HepG2 (cell line): Measurements from ENCODE around the gene ZNF559. TPM values are rescaled to one million over a fixed set of nuclear protein-coding genes. Genes with fewer than 3 reads are reported as not detected.

Source experiments
- ATAC-seq: fragments of 200-7000 bp; cut with Tn5 transposase; 3 replicates; pipeline ENCODE4 v1.9.1; 2020; ENCODE audit warnings: mild to moderate bottlenecking, moderate library complexity
- BruUV-seq: library from RNA; stranded (reverse); fragments of 400-500 nt; replicated peaks from 2 replicates; lab custom pipeline; 2021; lab: Mats Ljungman, UMichigan
- CTCF ChIA-PET: fragments of 300-600 bp; formaldehyde crosslinking; extraction: SDS; loops from one replicate; lab custom pipeline; 2021; ENCODE audit warnings: low total read pairs, inconsistent platforms, low intra/inter-chr PET ratio; lab: Yijun Ruan, JAX
- POLR2A ChIA-PET: fragments of 350-600 bp; sonication (Branson Sonifier 250); formaldehyde crosslinking; loops from one replicate; lab custom pipeline; 2020; ENCODE audit warnings: antibody characterized with exemption, inconsistent platforms; lab: Yijun Ruan, JAX
- DNase-seq: peaks from one replicate; pipeline ENCODE4 v3.0.0-alpha.2; 2015; ENCODE audit warnings: low spot score
- FAIRE-seq: peaks from 3 replicates; lab custom pipeline; 2011; peaks lifted over from hg19 to GRCh38; lab: Jason Lieb, UNC
- H2AFZ ChIP-seq: one replicate; pipeline ENCODE4 v1.6.1; 2011; ENCODE audit warnings: low read length, inconsistent platforms
- H3K27ac ChIP-seq: fragments of 300-600 bp; 3 replicates; pipeline ENCODE4 v1.8.0; 2011; ENCODE audit warnings: mixed run types, mild to moderate bottlenecking, mixed read lengths, low read length, inconsistent platforms; ENCODE audit not compliant: insufficient read depth; ENCODE audit errors: extremely low read length
- H3K27me3 ChIP-seq, 2 experiments: fragments of 200-600 bp in 1 of 2; 2 replicates in 1 of 2; 3 replicates in 1 of 2; pipeline versions ENCODE4 v1.6.0 to v1.8.0; 2011; ENCODE audit warnings: low read length in 2 of 2, mild to moderate bottlenecking in 2 of 2, moderate library complexity in 2 of 2, inconsistent platforms in 1 of 2; ENCODE audit not compliant: insufficient read depth in 2 of 2, control insufficient read depth in 1 of 2
- H3K36me3 ChIP-seq, 2 experiments: fragments of 200-600 bp in 1 of 2; replicated peaks in 1 of 2; 2 replicates in 1 of 2; 3 replicates in 1 of 2; pipeline versions ENCODE4 v1.5.1 to v1.8.0; 2011; ENCODE audit warnings: low read length in 2 of 2, inconsistent platforms in 1 of 2; ENCODE audit not compliant: insufficient read depth in 2 of 2, control insufficient read depth in 1 of 2
- H3K4me1 ChIP-seq: 2 replicates; pipeline ENCODE4 v1.5.1; 2012; ENCODE audit warnings: low read length, inconsistent platforms; ENCODE audit not compliant: insufficient read depth
- H3K4me2 ChIP-seq: 2 replicates; pipeline ENCODE4 v1.6.0; 2011; ENCODE audit warnings: low read depth, low read length, inconsistent platforms
- H3K4me3 ChIP-seq, 3 experiments: fragments of 200-600 bp in 1 of 3; sonication (generic), shearing (Covaris generic) in 1 of 3; replicated peaks in 1 of 3; 2 replicates each; pipeline ENCODE4 v1.5.1; 2011 to 2016; ENCODE audit warnings: low read length in 3 of 3, inconsistent platforms in 2 of 3, low read depth in 2 of 3, mild to moderate bottlenecking in 2 of 3, control low read depth in 1 of 3, mixed read lengths in 1 of 3; ENCODE audit not compliant: insufficient read depth in 1 of 3
- H3K79me2 ChIP-seq: one replicate; pipeline ENCODE4 v1.6.1; 2011; ENCODE audit warnings: low read length, inconsistent platforms; ENCODE audit not compliant: insufficient read depth
- H3K9ac ChIP-seq: 2 replicates; pipeline ENCODE4 v1.6.0; 2011; ENCODE audit warnings: mild to moderate bottlenecking, low read depth, low read length, inconsistent platforms; ENCODE audit not compliant: insufficient read depth
- H3K9me3 ChIP-seq: 2 replicates; pipeline ENCODE4 v1.5.1; 2012; ENCODE audit warnings: mild to moderate bottlenecking, low read length
- H4K20me1 ChIP-seq: 2 replicates; pipeline ENCODE4 v1.6.0; 2011; ENCODE audit warnings: inconsistent platforms, mild to moderate bottlenecking, low read length, moderate library complexity; ENCODE audit not compliant: insufficient read depth
- CCAR2 ChIP-seq: fragments of 200-400 bp; formaldehyde crosslinking; optimal IDR thresholded peaks from 2 replicates; pipeline ENCODE3; 2018; ENCODE audit warnings: low read depth, mild to moderate bottlenecking, low read length, moderate library complexity
- DNMT3B ChIP-seq: conservative IDR thresholded peaks from 2 replicates; pipeline ENCODE4 v1.6.1; 2016; ENCODE audit warnings: missing biosample characterization, control low read depth
- GZF1 ChIP-seq: sonication (generic); formaldehyde crosslinking; IDR thresholded peaks from 2 replicates; pipeline ENCODE4 v1.5.1; 2020; ENCODE audit warnings: mild to moderate bottlenecking, missing genetic modification reagents
- KLF16 ChIP-seq, 2 experiments: sonication (generic) in 1 of 2; formaldehyde crosslinking in 1 of 2; IDR thresholded peaks; 2 replicates each; pipeline versions ENCODE4 v1.6.1 to v1.8.0; 2016 to 2023; ENCODE audit warnings: missing genetic modification reagents in 2 of 2, missing compliant biosample characterization in 1 of 2
- MTA1 ChIP-seq: sonication (generic); formaldehyde crosslinking; IDR thresholded peaks from 2 replicates; pipeline ENCODE4 v1.4.0; 2020; ENCODE audit warnings: missing genetic modification reagents, mild to moderate bottlenecking, borderline replicate concordance
- PHF8 ChIP-seq: sonication (generic); formaldehyde crosslinking; IDR thresholded peaks from 2 replicates; pipeline ENCODE4 v1.5.0; 2020; ENCODE audit warnings: missing genetic modification reagents
- SNRNP70 ChIP-seq: fragments of 200-400 bp; formaldehyde crosslinking; IDR thresholded peaks from 2 replicates; pipeline ENCODE4 v1.6.1; 2017; ENCODE audit warnings: mild to moderate bottlenecking, low read depth, low read length, moderate library complexity
- WGBS: methylation state at CpG from one replicate; pipeline ENCODE4 v1.1.6; 2017; ENCODE audit warnings: low lambda C conversion rate; 5-methylcytosine and 5-hydroxymethylcytosine counted together
- in situ Hi-C: cut with HindIII; loops from 2 replicates; pipeline ENCODE4 v1.10.0; 2017; ENCODE audit warnings: low pct_unique_long_range_greater_than_20kb; ENCODE audit not compliant: extremely low pct_ligation_motif_present
- intact Hi-C: fragments of 100-400 bp; cut with micrococcal nuclease; formaldehyde crosslinking; loops from one replicate; pipeline ENCODE4 v1.10.0; 2022; ENCODE audit not compliant: unreplicated experiment
- polyA plus RNA-seq, 8 experiments: library from polyadenylated mRNA; depleted of rRNA in 3 of 8; stranded (reverse) in 7 of 8; unstranded in 1 of 8; fragments of >200 nt; fragmentation: Illumina TruSeq in 4 of 8; extraction: Trizol in 4 of 8; gene quantifications; 2 replicates each; pipeline versions ENCODE4 v1.2.1 to v1.2.3, GENCODE V29; 2011 to 2016; ENCODE audit warnings: low read depth in 4 of 8, missing spikeins in 1 of 8, mixed read lengths in 1 of 8; ENCODE audit not compliant: insufficient read depth in 1 of 8
- total RNA-seq, 5 experiments: library from RNA; depleted of rRNA; stranded (reverse); fragments of >200 nt; fragmentation: Illumina TruSeq; extraction: Trizol; gene quantifications; 2 replicates each; pipeline ENCODE4 v1.2.3, GENCODE V29; 2016; ENCODE audit warnings: low read depth in 1 of 5
- TF ChIP-seq, protein P1 (sequence below): sonication (generic); formaldehyde crosslinking; IDR thresholded peaks from 2 replicates; pipeline ENCODE4 v1.4.0; 2020; ENCODE audit warnings: missing genetic modification reagents; ENCODE audit errors: not compliant biosample characterization
- TF ChIP-seq, protein P2 (sequence below): sonication (generic); formaldehyde crosslinking; IDR thresholded peaks from 2 replicates; pipeline ENCODE4 v1.4.0; 2020; ENCODE audit warnings: missing genetic modification reagents

Gene ZNF559
- total and polyA plus RNA-seq, 2 of the 13 experiments (the other 11 are each of a cell fraction or from before 2014, with no cell fraction given): 6.3 to 9.8 TPM

- Histone ChIP-seq H4K20me1 (no peaks in the 10 kb centered on the region), H3K9ac (no peak overlapping the region), H3K9me3 (peaks cover 73% of the 10 kb centered on the region), H3K36me3 (no peaks in the 10 kb centered on the region), H2AFZ (no peak overlapping the region), H3K79me2 (no peaks in the 10 kb centered on the region), H3K27ac (no peak overlapping the region), H3K4me1 (peaks cover 13% of the 10 kb centered on the region), H3K27me3 (no peaks in the 10 kb centered on the region; a peak in 1 of 5 replicates), H3K4me2 (no peak overlapping the region), H3K4me3 (no peak overlapping the region)
- TF ChIP-seq PHF8 (no peak), SNRNP70 (no peak), DNMT3B (CRISPR knock-in tag) (no peak), MTA1 (no peak), GZF1 (CRISPR knock-in tag) (no peak), KLF16 (CRISPR knock-in tag; IDR thresholded peaks at IDR 0.05) (no peak), CCAR2 (no peak)
- TF ChIP-seq, protein P1, sequence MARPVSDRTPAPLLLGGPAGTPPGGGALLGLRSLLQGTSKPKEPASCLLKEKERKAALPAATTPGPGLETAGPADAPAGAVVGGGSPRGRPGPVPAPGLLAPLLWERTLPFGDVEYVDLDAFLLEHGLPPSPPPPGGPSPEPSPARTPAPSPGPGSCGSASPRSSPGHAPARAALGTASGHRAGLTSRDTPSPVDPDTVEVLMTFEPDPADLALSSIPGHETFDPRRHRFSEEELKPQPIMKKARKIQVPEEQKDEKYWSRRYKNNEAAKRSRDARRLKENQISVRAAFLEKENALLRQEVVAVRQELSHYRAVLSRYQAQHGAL (CRISPR knock-in tag): no peak
- TF ChIP-seq, protein P2, sequence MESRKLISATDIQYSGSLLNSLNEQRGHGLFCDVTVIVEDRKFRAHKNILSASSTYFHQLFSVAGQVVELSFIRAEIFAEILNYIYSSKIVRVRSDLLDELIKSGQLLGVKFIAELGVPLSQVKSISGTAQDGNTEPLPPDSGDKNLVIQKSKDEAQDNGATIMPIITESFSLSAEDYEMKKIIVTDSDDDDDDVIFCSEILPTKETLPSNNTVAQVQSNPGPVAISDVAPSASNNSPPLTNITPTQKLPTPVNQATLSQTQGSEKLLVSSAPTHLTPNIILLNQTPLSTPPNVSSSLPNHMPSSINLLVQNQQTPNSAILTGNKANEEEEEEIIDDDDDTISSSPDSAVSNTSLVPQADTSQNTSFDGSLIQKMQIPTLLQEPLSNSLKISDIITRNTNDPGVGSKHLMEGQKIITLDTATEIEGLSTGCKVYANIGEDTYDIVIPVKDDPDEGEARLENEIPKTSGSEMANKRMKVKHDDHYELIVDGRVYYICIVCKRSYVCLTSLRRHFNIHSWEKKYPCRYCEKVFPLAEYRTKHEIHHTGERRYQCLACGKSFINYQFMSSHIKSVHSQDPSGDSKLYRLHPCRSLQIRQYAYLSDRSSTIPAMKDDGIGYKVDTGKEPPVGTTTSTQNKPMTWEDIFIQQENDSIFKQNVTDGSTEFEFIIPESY (CRISPR knock-in tag): no peak
- DNase-seq (no peak), FAIRE-seq (no peak), ATAC-seq (no peak)
- POLR2A ChIA-PET: no interaction called here
- 70% methylated on average over 22 of the region's 22 CpGs for WGBS
- no TSS peak for BruUV-seq
- in situ Hi-C loops (no loop called here), intact Hi-C loops (no loop called here)
- CTCF ChIA-PET: no interaction called here
These were observed 24.7 kb downstream of the ZNF559 start for GRCh38 chr19:9348671-9349070.
